Fibroblast of lung (primary cell): ENCODE results near the gene PGA4. TPM values are rescaled to one million over a fixed set of nuclear protein-coding genes. Genes with fewer than 3 reads are reported as not detected.
"Not testable (repeated sequence)": the region's sequence is repeated elsewhere in the genome, so short reads cannot be mapped to it uniquely, and the experiment has no call there.

Experiments
- DNase-seq, 2 donors: peaks; one replicate each; pipeline versions ENCODE4 v3.0.0 to v3.0.0-alpha.2; 2010; ENCODE audit warnings: low read depth in 2 of 2
- H2AFZ ChIP-seq: 2 replicates; pipeline ENCODE4 v1.5.1; 2012; ENCODE audit warnings: low read length, control low read depth, inconsistent platforms
- H3K27ac ChIP-seq: 2 replicates; pipeline ENCODE4 v1.5.1; 2011; ENCODE audit warnings: low read length, control low read depth; ENCODE audit not compliant: insufficient read depth
- H3K27me3 ChIP-seq: 2 replicates; pipeline ENCODE4 v1.5.1; 2011; ENCODE audit warnings: mild to moderate bottlenecking, low read length; ENCODE audit not compliant: control insufficient read depth, insufficient read depth
- H3K36me3 ChIP-seq: 2 replicates; pipeline ENCODE4 v1.5.1; 2011; ENCODE audit warnings: low read length; ENCODE audit not compliant: control insufficient read depth, insufficient read depth
- H3K4me1 ChIP-seq: 2 replicates; pipeline ENCODE4 v1.5.1; 2011; ENCODE audit warnings: low read length; ENCODE audit not compliant: control insufficient read depth, insufficient read depth; ENCODE audit errors: extremely low read depth
- H3K4me2 ChIP-seq: 2 replicates; pipeline ENCODE4 v1.5.1; 2011; ENCODE audit warnings: low read length, control low read depth; ENCODE audit not compliant: insufficient read depth; ENCODE audit errors: extremely low read depth
- H3K4me3 ChIP-seq, 4 experiments: fragments of 200-600 bp in 1 of 4; sonication (generic) in 1 of 4; replicated peaks in 1 of 4; 2 replicates each; pipeline ENCODE4 v1.5.1; 2011 to 2016; ENCODE audit warnings: low read length in 4 of 4, low read depth in 3 of 4, mild to moderate bottlenecking in 3 of 4, control low read depth in 2 of 4, inconsistent platforms in 1 of 4, mixed read lengths in 1 of 4; ENCODE audit not compliant: insufficient read depth in 1 of 4; ENCODE audit errors: control extremely low read depth in 1 of 4
- H3K79me2 ChIP-seq: 2 replicates; pipeline ENCODE4 v1.5.1; 2012; ENCODE audit warnings: mild to moderate bottlenecking, low read length, inconsistent platforms; ENCODE audit not compliant: control insufficient read depth, insufficient read depth
- H3K9ac ChIP-seq: 2 replicates; pipeline ENCODE4 v1.5.1; 2011; ENCODE audit warnings: mild to moderate bottlenecking, low read length, control low read depth; ENCODE audit not compliant: insufficient read depth
- H3K9me3 ChIP-seq: 2 replicates; pipeline ENCODE4 v1.5.1; 2012; ENCODE audit warnings: low read depth, low read length; ENCODE audit not compliant: control insufficient read depth, insufficient read depth
- H4K20me1 ChIP-seq: 2 replicates; pipeline ENCODE4 v1.5.1; 2011; ENCODE audit warnings: low read length; ENCODE audit not compliant: control insufficient read depth, insufficient read depth; ENCODE audit errors: extremely low read depth
- CTCF ChIP-seq, 2 donors: IDR thresholded peaks in 1 of 2; conservative IDR thresholded peaks in 1 of 2; 1 replicate in 1 of 2; 2 replicates in 1 of 2; pipeline ENCODE4 v1.5.1; 2011 to 2012; ENCODE audit warnings: low read length in 2 of 2, control low read depth in 1 of 2, inconsistent platforms in 1 of 2, low read depth in 1 of 2, mild to moderate bottlenecking in 1 of 2
- EZH2 ChIP-seq: IDR thresholded peaks from 2 replicates; pipeline ENCODE4 v1.5.1; 2012; ENCODE audit warnings: low read length, control low read depth, mild to moderate bottlenecking; ENCODE audit errors: missing control alignments
- polyA plus RNA-seq, 2 donors: library from polyadenylated mRNA; depleted of rRNA in 1 of 2; stranded (reverse) in 1 of 2; unstranded in 1 of 2; fragments of >200 nt; gene quantifications; 2 replicates each; pipeline ENCODE4 v1.2.1, GENCODE V29; 2011 to 2012; ENCODE audit warnings: missing spikeins in 1 of 2
- total RNA-seq: library from RNA; depleted of rRNA; stranded (reverse); fragments of >200 nt; gene quantifications from 2 replicates; pipeline ENCODE4 v1.2.1, GENCODE V29; 2014

The PGA4 gene
- total and polyA plus RNA-seq, 2 donors (not counting 1 experiment from before 2014, with no cell fraction given): 0.28 to 2.3 TPM

GRCh38 chr11:61198361-61198760 is 23.8 kb upstream of the PGA4 start:
- Histone ChIP-seq H3K9ac (no peak overlapping the region), H3K27ac (no peak overlapping the region), H3K27me3 (peaks cover 3% of the 10 kb centered on the region), H3K4me3 (no peak overlapping the region), H3K79me2 (no peaks in the 10 kb centered on the region), H3K4me1 (no peaks in the 10 kb centered on the region), H4K20me1 (no peaks in the 10 kb centered on the region), H3K9me3 (no peaks in the 10 kb centered on the region), H3K36me3 (no peaks in the 10 kb centered on the region), H3K4me2 (no peak overlapping the region), H2AFZ (no peak overlapping the region)
- DNase-seq: no peak
- TF ChIP-seq CTCF (conservative IDR thresholded peaks at IDR 0.05 in 1 of 2, IDR thresholded peaks at IDR 0.05 in 1 of 2; ENCODE audit: low read depth in 1 of 2, low read length in 2 of 2) (no peak), EZH2 (no peak)

GRCh38 chr11:61198948-61199523 is 23.1 kb upstream of the PGA4 start:
- Histone ChIP-seq H3K9ac (no peak overlapping the region), H3K4me3 (no peak overlapping the region), H3K27me3 (peaks cover 3% of the 10 kb centered on the region), H3K27ac (no peak overlapping the region), H3K36me3 (no peaks in the 10 kb centered on the region), H3K4me2 (no peak overlapping the region), H4K20me1 (no peaks in the 10 kb centered on the region), H2AFZ (no peak overlapping the region), H3K9me3 (no peaks in the 10 kb centered on the region), H3K4me1 (no peaks in the 10 kb centered on the region), H3K79me2 (no peaks in the 10 kb centered on the region)
- TF ChIP-seq EZH2 (no peak), CTCF (conservative IDR thresholded peaks at IDR 0.05 in 1 of 2, IDR thresholded peaks at IDR 0.05 in 1 of 2; ENCODE audit: low read depth in 1 of 2, low read length in 2 of 2) (no peak)
- DNase-seq: no peak

GRCh38 chr11:61201476-61201875 is 20.7 kb upstream of the PGA4 start:
- Histone ChIP-seq H2AFZ (no peak overlapping the region), H3K4me3 (no peak overlapping the region), H3K9me3 (no peaks in the 10 kb centered on the region), H3K4me2 (no peak overlapping the region), H4K20me1 (no peaks in the 10 kb centered on the region), H3K9ac (no peak overlapping the region), H3K4me1 (no peaks in the 10 kb centered on the region), H3K27ac (no peak overlapping the region), H3K79me2 (no peaks in the 10 kb centered on the region), H3K36me3 (no peaks in the 10 kb centered on the region), H3K27me3 (peaks cover 6% of the 10 kb centered on the region)
- no peak for DNase-seq
- TF ChIP-seq EZH2: no peak
- TF ChIP-seq CTCF (conservative IDR thresholded peaks at IDR 0.05 in 1 of 2, IDR thresholded peaks at IDR 0.05 in 1 of 2; ENCODE audit: low read depth in 1 of 2, low read length in 2 of 2): no peak

- H3K79me2 ChIP-seq, H3K27ac ChIP-seq, H4K20me1 ChIP-seq, H2AFZ ChIP-seq, H3K9ac ChIP-seq, H3K27me3 ChIP-seq, H3K9me3 ChIP-seq, H3K4me1 ChIP-seq, H3K36me3 ChIP-seq, H3K4me2 ChIP-seq, DNase-seq, H3K4me3 ChIP-seq: not testable (repeated sequence)
Measured at GRCh38 chr11:61202950-61203746, 19.0 kb upstream of the PGA4 start, which contains the start of gene PGA3. Gene PGA3, plus strand, starts transcription at chr11:61203515. Its CDS starts 50 bp downstream, at chr11:61203565.
